ENCODE data around the gene PHKA2.

Gene PHKA2

DNA sequence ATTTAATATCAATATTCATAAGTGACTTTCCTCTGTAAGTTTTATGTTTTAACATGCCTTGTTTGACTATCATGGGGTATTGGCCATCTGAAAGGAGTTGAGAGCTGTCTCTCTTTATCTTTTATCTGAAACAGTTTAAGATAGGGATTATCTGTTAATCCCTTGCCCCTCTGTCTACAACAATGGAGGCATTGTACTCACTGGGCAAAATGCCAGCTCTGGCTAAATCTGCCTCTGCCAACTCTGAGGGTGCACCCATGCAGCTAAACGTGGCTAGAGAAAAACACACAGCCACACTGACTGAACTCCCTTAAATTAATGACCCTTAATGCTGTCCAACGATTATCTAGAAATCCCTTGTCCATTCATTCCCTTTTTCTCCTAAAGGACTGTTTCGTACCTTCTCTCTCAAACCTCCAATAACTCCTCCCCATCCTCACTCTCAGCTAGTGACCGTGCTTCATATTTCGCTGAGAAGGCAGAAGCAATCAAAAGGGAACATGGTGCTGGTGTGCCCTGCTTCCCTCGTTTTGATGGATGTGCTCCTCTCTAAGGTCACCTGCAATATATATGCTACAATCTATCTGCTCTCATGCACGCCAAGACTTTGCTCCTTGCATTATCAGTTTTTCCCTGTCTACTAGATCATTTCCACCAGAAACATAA lies 10.3 kb downstream of the PHKA2 start:
- DNase-seq (ENCODE audit: low read depth in 2 of 2, low spot score in 1 of 2): no peak

GRCh38 chrX:18971506-18971905 lies 12.4 kb downstream of the PHKA2 start:
- DNase-seq (ENCODE audit: low read depth in 2 of 2, low spot score in 1 of 2): no peak

GRCh38 chrX:18970465-18970864 lies 13.4 kb downstream of the PHKA2 start:
- DNase-seq (ENCODE audit: low read depth in 2 of 2, low spot score in 1 of 2): no peak

DNA sequence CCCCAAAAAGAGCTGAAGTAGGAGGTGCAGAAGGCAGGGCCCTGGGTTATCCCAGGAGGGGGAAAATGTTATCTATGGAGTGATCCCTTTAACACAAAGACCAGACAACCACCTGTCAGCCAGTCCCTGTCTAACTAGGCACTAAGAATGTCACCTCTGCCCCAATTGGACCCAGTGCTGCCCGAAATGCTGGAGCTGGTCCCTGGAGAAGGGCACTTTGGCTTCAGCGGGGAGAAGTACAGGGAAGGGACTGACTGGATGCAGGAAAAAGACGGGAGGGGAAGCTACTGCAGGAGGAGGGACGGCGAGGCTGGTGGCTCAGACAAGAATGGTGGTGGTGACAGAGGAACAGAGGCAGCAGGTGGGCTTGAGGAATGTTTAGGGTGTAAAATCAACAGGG lies 17.3 kb downstream of the PHKA2 start:
- DNase-seq (ENCODE audit: low read depth in 2 of 2, low spot score in 1 of 2): no peak

GRCh38 chrX:18964901-18965300 lies 19.0 kb downstream of the PHKA2 start:
- no peak for DNase-seq (ENCODE audit: low read depth in 2 of 2, low spot score in 1 of 2)

DNA sequence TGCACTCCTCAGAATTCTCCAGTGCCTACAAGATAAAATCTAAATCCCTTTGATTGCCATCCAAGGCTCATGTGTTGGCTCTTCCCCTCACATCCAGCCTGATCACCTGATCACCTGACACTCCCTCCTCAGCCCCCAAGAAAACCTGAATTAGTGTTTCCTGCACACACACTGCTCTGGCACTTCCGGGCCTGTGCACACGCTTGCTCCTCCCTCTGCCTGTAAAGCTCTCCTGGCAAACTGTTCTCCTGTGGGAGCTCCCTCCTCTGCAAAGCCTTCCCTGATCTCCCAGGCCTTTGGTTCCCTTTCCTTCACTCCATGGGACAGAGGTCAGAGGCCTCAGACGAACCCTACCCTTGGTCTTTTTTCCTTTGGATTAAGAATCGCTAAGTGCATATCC lies 19.9 kb downstream of the PHKA2 start:
- no peak for DNase-seq (ENCODE audit: low read depth in 2 of 2, low spot score in 1 of 2)

DNA sequence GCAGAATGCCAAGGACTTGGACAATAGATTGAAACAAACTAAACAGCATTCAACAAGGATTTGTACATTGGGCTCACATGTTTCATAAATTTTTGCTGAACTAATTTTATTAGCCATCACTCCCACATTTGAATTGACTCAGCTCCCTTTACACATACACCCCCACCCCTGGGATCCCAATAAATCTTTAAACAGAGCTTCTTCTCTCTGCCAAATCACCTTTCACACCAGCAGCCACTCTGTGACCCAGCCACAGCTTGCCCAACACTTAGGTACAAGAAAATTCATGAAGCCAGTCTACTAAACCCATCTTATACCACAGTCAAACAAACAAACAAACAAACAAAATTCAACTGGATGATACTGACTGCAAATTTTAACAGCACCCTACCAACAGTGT lies 21.6 kb downstream of the PHKA2 start:
- DNase-seq (ENCODE audit: low read depth in 2 of 2, low spot score in 1 of 2): no peak

DNA sequence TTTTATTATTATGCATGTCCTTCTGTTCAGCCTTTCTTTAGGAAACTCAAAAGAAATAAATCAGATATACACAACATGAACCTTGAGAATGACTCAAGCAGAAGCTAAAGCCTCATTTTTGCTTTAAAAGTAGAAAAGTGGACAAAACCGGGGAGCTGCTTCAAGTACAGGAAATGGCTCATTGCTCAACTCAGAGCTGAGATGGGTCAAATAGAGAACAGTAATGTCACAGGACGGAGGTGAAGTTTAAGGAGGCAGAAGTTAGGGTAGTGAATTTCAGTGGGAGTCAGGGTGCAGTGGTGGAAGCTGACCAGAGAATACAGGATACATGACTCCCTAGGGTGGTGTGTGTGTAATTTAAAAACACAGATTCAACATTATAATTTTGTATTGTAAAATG lies 22.2 kb downstream of the PHKA2 start:
- DNase-seq (ENCODE audit: low read depth in 2 of 2, low spot score in 1 of 2): no peak

DNA sequence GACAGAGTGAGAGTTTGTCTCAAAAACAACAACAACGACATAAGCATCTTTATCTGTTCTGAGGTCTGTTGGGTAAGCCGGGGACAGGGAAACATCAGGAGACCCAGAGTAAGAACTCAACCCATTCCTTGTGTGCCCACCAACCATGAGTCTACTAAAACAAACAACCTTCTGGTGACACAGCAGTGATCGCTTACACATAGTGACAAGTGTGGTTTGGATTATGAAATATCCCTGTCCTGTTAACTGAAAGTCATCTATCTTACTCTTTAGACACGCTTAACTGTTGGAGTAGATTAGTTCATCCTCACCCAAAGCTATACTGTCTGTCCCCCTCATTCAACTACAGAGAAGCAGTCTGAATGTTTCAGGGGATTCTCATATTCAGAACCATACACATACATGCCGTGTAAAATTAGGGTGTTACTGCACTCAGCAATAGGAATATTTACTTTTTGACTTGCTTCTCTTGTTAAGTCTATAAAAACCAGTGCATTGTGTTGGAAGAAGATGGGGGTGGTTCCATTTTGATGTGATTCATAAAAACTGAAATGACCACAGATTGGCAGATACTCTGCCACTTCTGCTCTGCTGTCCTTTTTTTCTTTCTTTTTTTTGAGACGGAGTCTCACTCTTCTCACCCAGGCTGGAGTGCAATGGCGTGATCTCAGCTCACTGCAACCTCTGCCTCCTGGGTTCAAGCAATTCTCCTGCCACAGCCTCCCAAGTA lies 27.4 kb downstream of the PHKA2 start:
- no peak for DNase-seq (ENCODE audit: low read depth in 2 of 2, low spot score in 1 of 2)

- no peak for DNase-seq (ENCODE audit: low read depth in 2 of 2, low spot score in 1 of 2)
Measured at GRCh38 chrX:18955676-18956075, 28.2 kb downstream of the PHKA2 start.

- no peak for DNase-seq (ENCODE audit: low read depth in 2 of 2, low spot score in 1 of 2)
Measured at GRCh38 chrX:18951032-18951431, 32.9 kb downstream of the PHKA2 start.

DNA sequence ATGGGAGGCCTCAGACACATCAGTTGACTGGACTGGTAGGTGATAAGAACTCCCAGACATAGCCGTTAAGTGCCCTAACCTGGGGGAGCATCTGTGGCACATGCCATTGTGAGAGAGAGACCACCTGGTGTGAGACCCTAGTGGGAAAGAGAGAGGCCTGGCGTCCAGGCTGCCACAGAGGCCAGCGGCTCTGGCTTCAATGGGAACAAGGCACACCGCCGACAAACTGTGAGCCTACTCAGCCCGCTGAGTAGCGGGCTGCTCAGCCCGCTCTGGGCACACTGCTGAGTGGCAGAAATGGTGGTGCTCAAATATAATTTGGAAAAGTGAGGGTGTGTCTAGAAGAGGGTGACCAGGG lies 34.0 kb downstream of the PHKA2 start:
- DNase-seq (ENCODE audit: low read depth in 2 of 2, low spot score in 1 of 2): no peak

- no peak for DNase-seq (ENCODE audit: low read depth in 2 of 2, low spot score in 1 of 2)
Measured at GRCh38 chrX:18949291-18949943, 34.5 kb downstream of the PHKA2 start.

GRCh38 chrX:18946611-18947010 lies 37.3 kb downstream of the PHKA2 start:
- DNase-seq (ENCODE audit: low read depth in 2 of 2, low spot score in 1 of 2): no peak

GRCh38 chrX:18946157-18946556 lies 37.8 kb downstream of the PHKA2 start:
- DNase-seq (ENCODE audit: low read depth in 2 of 2, low spot score in 1 of 2): no peak

GRCh38 chrX:18945483-18945882 lies 38.4 kb downstream of the PHKA2 start:
- no peak for DNase-seq (ENCODE audit: low read depth in 2 of 2, low spot score in 1 of 2)

GRCh38 chrX:18944482-18944881 lies 39.4 kb downstream of the PHKA2 start:
- DNase-seq (ENCODE audit: low read depth in 2 of 2, low spot score in 1 of 2): no peak

- DNase-seq (ENCODE audit: low read depth in 2 of 2, low spot score in 1 of 2): no peak
Measured at GRCh38 chrX:18941896-18942295, 42.0 kb downstream of the PHKA2 start.

DNA sequence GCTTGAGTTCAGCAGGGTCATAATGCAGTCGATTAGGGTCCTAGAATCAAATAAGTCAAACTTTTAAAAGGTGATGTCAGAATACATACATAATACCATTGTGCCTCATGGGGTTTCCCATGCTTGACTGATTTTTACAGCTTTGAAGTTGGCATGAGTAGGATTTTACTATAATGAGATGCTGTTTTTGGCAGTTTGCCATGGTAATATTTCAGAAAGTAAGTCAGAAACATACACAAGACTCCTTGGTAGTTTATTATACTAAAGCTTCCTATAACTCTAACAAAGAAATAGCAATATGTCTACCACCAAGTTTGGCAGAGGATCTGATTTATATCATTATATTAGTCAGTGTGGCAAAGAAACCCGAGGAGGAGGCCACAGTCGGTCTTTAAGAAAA lies 45.2 kb downstream of the PHKA2 start:
- no peak for DNase-seq (ENCODE audit: low read depth in 2 of 2, low spot score in 1 of 2)

- DNase-seq (ENCODE audit: low read depth in 2 of 2, low spot score in 1 of 2): no peak
Measured at GRCh38 chrX:18937173-18937572, 46.7 kb downstream of the PHKA2 start.

DNA sequence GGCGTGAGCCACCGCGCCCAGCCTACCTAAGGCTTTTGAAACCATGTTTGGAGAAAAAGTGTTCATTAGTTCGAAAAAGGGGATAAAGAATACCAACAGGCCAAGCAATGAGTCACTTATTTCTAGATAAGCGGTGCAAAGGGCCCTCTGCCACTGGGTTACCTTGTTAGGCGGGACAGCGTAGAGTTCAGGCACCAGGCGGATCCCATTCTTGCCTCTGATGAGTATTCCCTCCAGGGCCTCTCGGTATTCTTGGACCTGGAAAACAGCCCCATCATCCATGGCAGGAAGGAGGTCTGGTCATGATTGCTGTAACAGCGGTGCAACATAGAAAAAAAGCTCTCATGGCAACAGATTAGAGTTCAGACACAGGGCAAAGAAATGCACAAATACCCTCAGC lies 48.0 kb downstream of the PHKA2 start:
- DNase-seq (ENCODE audit: low read depth in 2 of 2, low spot score in 1 of 2): no peak

- no peak for DNase-seq (ENCODE audit: low read depth in 2 of 2, low spot score in 1 of 2)
Measured at GRCh38 chrX:18934708-18935107, 49.2 kb downstream of the PHKA2 start.

GRCh38 chrX:18933617-18934016 lies 50.3 kb downstream of the PHKA2 start:
- no peak for DNase-seq (ENCODE audit: low read depth in 2 of 2, low spot score in 1 of 2)

Measured in stimulated activated CD8-positive, alpha-beta memory T cell treated with anti-CD3 and anti-CD28 coated beads, Interleukin-4, amount 100 ng/mL, for 1 hour (primary cell).